ENCODE measurements around the gene AQP5.

Gene AQP5

DNA sequence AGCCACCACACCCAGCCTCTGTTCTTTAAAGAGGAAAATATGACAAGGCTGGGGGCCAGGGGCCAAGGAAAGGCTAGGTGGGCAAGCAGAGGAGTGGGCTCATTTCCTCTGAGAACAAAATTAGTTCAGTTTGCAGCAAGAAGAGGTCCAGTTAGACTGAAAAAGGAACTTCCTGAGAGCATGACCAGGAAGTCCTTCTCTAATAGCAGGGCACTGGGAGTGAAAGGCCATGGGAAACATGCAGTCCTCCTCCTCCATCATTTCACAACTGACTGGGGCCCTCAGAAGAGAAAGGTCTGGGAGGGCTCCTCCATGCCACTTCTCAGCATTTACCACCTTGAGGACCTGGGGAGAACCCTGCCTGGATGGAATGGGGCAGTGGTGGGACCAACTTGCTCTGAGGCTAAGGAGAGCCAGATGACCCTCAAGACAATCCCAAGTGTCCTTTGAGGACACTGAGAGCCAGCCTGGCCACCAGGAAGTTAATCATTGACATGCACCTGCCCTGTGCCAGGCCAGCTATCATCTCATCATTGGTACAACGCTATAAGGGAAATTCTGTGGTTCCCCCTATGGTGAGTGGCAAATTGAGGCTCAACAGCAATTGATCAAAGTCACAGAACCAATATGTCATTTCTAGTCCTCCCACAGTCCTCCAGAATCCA lies 9.1 kb upstream of the AQP5 start:
- peaks cover 15% of the 10 kb centered on the region for H3K4me1 ChIP-seq (ENCODE audit: insufficient read depth, insufficient read length)
- H3K9ac ChIP-seq (ENCODE audit: insufficient read length, low read depth) = no peak overlapping the region
- TF ChIP-seq SUZ12 (IDR thresholded peaks at IDR 0.05; ENCODE audit: extremely low read depth, insufficient read depth, insufficient read length) (no peak), YY1 (IDR thresholded peaks at IDR 0.05; ENCODE audit: insufficient read depth, insufficient read length) (no peak), ZNF274 (IDR thresholded peaks at IDR 0.05; ENCODE audit: low read depth, low read length) (no peak)

DNA sequence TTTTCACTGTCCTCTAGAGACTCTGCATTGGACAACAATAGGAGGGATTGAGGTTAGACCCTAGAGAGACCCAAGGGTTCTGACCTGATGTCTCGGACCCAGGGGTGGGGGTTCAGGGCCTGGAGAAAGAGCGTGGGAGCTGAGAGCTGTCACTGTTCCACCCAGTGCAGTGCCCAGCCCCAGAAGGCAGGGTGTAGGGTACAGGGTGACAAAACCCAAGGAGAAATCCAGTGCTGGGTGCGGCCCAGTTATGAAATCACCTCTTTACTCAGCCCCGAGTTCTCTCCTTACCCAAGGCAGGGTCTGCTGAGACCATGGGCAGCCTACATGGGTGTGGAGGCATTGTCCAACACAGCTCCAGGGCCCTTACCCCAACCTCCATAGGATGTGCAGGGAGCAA lies 8.5 kb upstream of the AQP5 start:
- H3K4me3 ChIP-seq (ENCODE audit: insufficient read length, low read depth) = no peak overlapping the region
- H3K9ac ChIP-seq (ENCODE audit: insufficient read length, low read depth) = no peak overlapping the region
- H3K9me3 ChIP-seq (ENCODE audit: insufficient read depth, low read length) = no peaks in the 10 kb centered on the region
- H3K4me1 ChIP-seq (ENCODE audit: insufficient read depth, insufficient read length) = peaks cover 9% of the 10 kb centered on the region
- H3K27me3 ChIP-seq (ENCODE audit: insufficient read depth, insufficient read length) = peaks cover 12% of the 10 kb centered on the region
- DNase-seq (ENCODE audit: low read depth, low spot score) = no peak
- no peak for TF ChIP-seq YY1 (IDR thresholded peaks at IDR 0.05; ENCODE audit: insufficient read depth, insufficient read length)
- H3K36me3 ChIP-seq (ENCODE audit: insufficient read depth, insufficient read length, low read length) = no peaks in the 10 kb centered on the region

More for the DNA sequence above, 9.1 kb upstream of the AQP5 start:
- Histone ChIP-seq H3K36me3 (ENCODE audit: insufficient read depth, insufficient read length, low read length) (no peaks in the 10 kb centered on the region), H3K27me3 (ENCODE audit: insufficient read depth, insufficient read length) (peaks cover 6% of the 10 kb centered on the region), H3K9me3 (ENCODE audit: insufficient read depth, low read length) (no peaks in the 10 kb centered on the region), H3K4me3 (ENCODE audit: insufficient read length, low read depth) (no peak overlapping the region)
- DNase-seq (ENCODE audit: low read depth, low spot score) = no peak

DNA sequence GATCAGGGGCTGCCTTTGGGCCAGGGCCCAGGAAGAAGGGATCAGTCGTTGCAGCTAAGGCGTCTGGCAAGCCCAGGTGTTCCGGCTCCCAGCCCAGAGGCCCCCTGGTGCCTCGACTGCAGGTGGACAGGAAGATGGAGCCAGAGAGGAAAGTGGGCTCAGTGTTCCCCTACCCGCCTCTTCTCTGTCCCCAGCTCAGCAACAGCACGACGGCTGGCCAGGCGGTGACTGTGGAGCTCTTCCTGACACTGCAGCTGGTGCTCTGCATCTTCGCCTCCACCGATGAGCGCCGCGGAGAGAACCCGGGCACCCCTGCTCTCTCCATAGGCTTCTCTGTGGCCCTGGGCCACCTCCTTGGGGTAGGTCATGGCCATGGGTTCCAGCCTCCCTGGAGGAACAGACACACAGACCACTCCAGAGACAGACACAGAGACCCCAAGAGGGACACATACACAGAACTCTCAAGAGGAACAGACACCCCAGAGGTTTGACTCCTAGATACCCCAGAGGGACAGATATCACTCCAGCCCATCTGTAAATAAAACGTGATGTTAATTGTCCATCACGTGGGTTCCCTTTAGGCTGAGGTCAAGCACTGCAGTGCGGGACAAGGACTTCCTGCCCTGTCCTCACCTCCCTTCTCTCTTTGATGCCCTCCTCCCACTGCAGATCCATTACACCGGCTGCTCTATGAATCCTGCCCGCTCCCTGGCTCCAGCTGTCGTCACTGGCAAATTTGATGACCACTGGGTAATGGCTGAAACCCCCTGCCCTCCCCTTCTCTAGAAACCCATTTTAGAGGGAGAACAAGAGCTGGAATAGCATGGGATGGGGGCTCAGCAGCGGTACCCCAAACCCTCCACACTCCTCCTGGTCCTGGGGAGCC lies 7.5 kb upstream of the AQP5 start:
- H3K4me3 ChIP-seq (ENCODE audit: insufficient read length, low read depth) = no peak overlapping the region
- H3K9me3 ChIP-seq (ENCODE audit: insufficient read depth, low read length) = no peaks in the 10 kb centered on the region
- DNase-seq (ENCODE audit: low read depth, low spot score) = no peak
- TF ChIP-seq YY1 (IDR thresholded peaks at IDR 0.05; ENCODE audit: insufficient read depth, insufficient read length) (no peak), ZNF274 (IDR thresholded peaks at IDR 0.05; ENCODE audit: low read depth, low read length) (no peak), SUZ12 (IDR thresholded peaks at IDR 0.05; ENCODE audit: extremely low read depth, insufficient read depth, insufficient read length) (no peak)
- H3K9ac ChIP-seq (ENCODE audit: insufficient read length, low read depth) = no peak overlapping the region
- peaks cover 9% of the 10 kb centered on the region for H3K4me1 ChIP-seq (ENCODE audit: insufficient read depth, insufficient read length)
- no peaks in the 10 kb centered on the region for H3K36me3 ChIP-seq (ENCODE audit: insufficient read depth, insufficient read length, low read length)
- peaks cover 23% of the 10 kb centered on the region for H3K27me3 ChIP-seq (ENCODE audit: insufficient read depth, insufficient read length)

DNA sequence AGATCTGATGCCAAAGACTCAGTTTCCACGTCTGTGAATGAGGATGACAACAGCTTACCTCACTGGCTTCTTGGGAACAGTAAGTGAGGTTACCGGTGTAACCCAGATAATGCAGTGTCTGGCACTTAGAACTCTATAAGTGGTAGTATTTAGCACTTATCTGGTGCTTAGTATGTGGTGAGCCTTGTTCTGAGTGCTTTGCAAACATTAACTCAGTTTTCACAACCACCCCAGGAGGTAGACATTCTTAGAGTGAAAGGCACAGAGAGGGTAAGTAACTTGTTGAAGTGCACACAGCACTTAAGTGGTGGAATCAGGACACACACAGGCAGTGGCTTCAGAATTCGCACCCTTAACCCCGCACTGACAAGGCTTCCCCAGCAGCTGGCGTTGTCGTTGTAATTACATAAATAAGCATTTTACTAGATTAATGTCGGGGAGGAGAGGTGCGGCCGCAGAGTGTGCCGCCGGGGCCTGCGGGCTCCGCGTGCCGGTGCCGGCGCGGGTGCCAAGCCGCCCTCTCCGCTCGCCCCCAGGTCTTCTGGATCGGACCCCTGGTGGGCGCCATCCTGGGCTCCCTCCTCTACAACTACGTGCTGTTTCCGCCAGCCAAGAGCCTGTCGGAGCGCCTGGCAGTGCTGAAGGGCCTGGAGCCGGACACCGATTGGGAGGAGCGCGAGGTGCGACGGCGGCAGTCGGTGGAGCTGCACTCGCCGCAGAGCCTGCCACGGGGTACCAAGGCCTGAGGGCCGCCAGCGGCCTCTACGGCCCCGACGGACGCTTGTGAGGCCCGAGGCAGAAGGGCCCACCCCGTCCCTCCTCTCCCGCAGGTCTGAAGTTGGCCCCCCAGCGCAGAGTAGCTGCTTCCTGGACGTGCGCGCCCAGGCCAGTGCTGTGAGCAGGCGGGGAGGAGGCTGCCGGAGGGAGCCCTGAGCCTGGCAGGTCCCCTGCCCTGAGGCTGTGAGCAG lies 6.5 kb upstream of the AQP5 start:
- Histone ChIP-seq H3K27me3 (ENCODE audit: insufficient read depth, insufficient read length) (peaks cover 32% of the 10 kb centered on the region), H3K4me3 (ENCODE audit: insufficient read length, low read depth) (no peak overlapping the region), H3K36me3 (ENCODE audit: insufficient read depth, insufficient read length, low read length) (no peaks in the 10 kb centered on the region), H3K9ac (ENCODE audit: insufficient read length, low read depth) (no peak overlapping the region), H3K4me1 (ENCODE audit: insufficient read depth, insufficient read length) (peaks cover 14% of the 10 kb centered on the region), H3K9me3 (ENCODE audit: insufficient read depth, low read length) (no peaks in the 10 kb centered on the region)
- DNase-seq (ENCODE audit: low read depth, low spot score) = no peak
- TF ChIP-seq ZNF274 (IDR thresholded peaks at IDR 0.05; ENCODE audit: low read depth, low read length) (no peak), SUZ12 (IDR thresholded peaks at IDR 0.05; ENCODE audit: extremely low read depth, insufficient read depth, insufficient read length) (no peak), YY1 (IDR thresholded peaks at IDR 0.05; ENCODE audit: insufficient read depth, insufficient read length) (no peak)

DNA sequence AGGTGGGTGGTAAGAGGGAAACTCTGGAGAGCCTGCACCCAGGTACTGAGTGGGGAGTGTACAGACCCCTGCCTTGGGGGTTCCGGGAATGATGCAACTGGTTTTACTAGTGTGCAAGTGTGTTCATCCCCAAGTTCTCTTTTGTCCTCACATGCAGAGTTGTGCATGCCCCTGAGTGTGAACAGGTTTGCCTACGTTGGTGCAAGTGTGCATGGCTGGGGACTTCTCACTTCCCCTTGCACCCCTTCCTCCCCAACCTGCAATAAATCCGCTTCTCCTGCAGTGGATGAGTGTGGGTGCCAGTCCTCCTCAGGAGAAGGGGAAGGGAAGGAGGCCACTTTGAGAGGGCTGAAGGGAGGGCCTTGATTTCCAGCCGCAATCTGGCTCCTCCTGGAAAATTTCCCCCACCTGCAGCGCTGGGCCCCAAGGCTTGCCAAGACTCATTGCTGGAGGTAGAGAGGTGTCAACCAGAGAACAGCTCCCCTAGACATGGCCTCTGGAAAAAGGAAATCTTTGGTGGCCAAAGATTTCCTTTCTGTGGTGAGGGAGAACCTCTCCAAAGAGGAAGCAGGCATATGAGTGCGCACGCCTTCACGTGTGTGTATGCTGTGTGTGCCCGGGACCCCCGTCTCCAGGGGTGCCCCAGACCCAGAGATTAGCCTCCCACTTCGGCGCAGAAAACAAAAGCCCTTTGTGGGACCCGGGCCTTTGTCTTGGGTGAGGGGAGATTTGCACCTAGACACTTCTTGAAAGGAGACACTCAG lies 5.6 kb upstream of the AQP5 start:
- Histone ChIP-seq H3K27me3 (ENCODE audit: insufficient read depth, insufficient read length) (peaks cover 41% of the 10 kb centered on the region), H3K36me3 (ENCODE audit: insufficient read depth, insufficient read length, low read length) (no peaks in the 10 kb centered on the region), H3K4me1 (ENCODE audit: insufficient read depth, insufficient read length) (peaks cover 14% of the 10 kb centered on the region), H3K9ac (ENCODE audit: insufficient read length, low read depth) (peak overlapping the region; percentile 12), H3K4me3 (ENCODE audit: insufficient read length, low read depth) (no peak overlapping the region), H3K9me3 (ENCODE audit: insufficient read depth, low read length) (no peaks in the 10 kb centered on the region)
- no peak for TF ChIP-seq ZNF274 (IDR thresholded peaks at IDR 0.05; ENCODE audit: low read depth, low read length)
- no peak for TF ChIP-seq YY1 (IDR thresholded peaks at IDR 0.05; ENCODE audit: insufficient read depth, insufficient read length)
- no peak for TF ChIP-seq SUZ12 (IDR thresholded peaks at IDR 0.05; ENCODE audit: extremely low read depth, insufficient read depth, insufficient read length)
- no peak for DNase-seq (ENCODE audit: low read depth, low spot score)

DNA sequence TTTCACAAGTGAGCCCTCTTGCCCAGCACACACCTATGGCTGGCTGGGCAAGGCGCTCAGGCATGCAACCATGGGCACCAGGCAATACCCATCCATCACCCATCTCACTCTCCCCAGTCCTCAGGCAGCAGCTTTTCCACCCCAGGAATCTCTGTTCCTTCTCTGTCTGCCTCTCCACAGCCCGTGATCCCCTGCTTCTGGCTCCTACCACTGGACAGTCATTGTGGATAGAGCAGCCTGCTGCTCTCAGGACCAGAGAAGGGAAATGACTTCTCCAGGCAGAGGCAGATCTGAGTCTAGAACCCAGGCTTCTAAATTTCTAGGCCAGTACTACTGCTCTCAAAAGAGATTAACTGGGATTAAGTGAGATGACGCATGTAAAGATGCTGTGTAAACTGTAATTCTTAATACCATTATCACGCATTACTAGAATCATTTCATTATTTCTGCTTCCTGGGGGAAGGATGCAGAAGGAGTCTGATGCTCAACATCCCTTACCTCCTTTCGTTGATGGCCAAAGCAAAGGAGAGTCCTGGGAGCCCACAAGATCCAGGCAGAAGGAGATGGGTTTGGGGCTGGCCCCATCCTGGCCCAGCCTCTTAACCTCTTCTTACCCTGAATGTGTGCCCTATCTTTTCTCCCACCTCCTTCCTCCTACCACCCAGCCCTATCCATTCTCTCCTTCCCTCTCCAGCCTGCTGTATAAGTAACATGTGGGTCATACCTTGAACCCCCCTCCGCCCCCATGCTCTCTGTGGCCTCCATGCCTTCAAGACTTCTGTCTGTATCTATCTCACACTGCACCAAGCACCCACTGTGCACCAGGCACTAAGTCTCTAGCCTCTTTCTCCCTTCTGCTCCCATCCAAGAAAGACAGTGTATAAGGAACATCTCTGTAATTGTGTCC lies 4.8 kb upstream of the AQP5 start:
- no peak overlapping the region for H3K9ac ChIP-seq (ENCODE audit: insufficient read length, low read depth)
- H3K9me3 ChIP-seq (ENCODE audit: insufficient read depth, low read length) = no peaks in the 10 kb centered on the region
- peaks cover 14% of the 10 kb centered on the region for H3K4me1 ChIP-seq (ENCODE audit: insufficient read depth, insufficient read length)
- no peak overlapping the region for H3K4me3 ChIP-seq (ENCODE audit: insufficient read length, low read depth)
- H3K27me3 ChIP-seq (ENCODE audit: insufficient read depth, insufficient read length) = peaks cover 48% of the 10 kb centered on the region
- H3K36me3 ChIP-seq (ENCODE audit: insufficient read depth, insufficient read length, low read length) = no peaks in the 10 kb centered on the region
- DNase-seq (ENCODE audit: low read depth, low spot score) = no peak
- TF ChIP-seq ZNF274 (IDR thresholded peaks at IDR 0.05; ENCODE audit: low read depth, low read length) = no peak
- no peak for TF ChIP-seq YY1 (IDR thresholded peaks at IDR 0.05; ENCODE audit: insufficient read depth, insufficient read length)
- no peak for TF ChIP-seq SUZ12 (IDR thresholded peaks at IDR 0.05; ENCODE audit: extremely low read depth, insufficient read depth, insufficient read length)
